Fibroblast of pulmonary artery (primary cell): ENCODE results near the gene PDXK.

Experiments used
- DNase-seq: peaks from one replicate; pipeline ENCODE4 v3.0.0-alpha.2; 2010; ENCODE audit warnings: low read depth
- H3K4me3 ChIP-seq: replicated peaks from 2 replicates; pipeline ENCODE4 v1.5.1; 2011; ENCODE audit warnings: low read depth, mild to moderate bottlenecking, control low read depth, low read length, moderate library complexity
- CTCF ChIP-seq: IDR thresholded peaks from 2 replicates; pipeline ENCODE4 v1.5.1; 2011; ENCODE audit warnings: mild to moderate bottlenecking, control low read depth, low read length, inconsistent platforms; ENCODE audit errors: missing control alignments

PDXK gene

GRCh38 chr21:43737158-43737950, 18.4 kb downstream of the PDXK start:
- no peak for TF ChIP-seq CTCF
- no peak for DNase-seq
- H3K4me3 ChIP-seq = no peak overlapping the region

- no peak for TF ChIP-seq CTCF
- H3K4me3 ChIP-seq = no peak overlapping the region
- DNase-seq = no peak
Measured at GRCh38 chr21:43739621-43740435, 20.9 kb downstream of the PDXK start.

- H3K4me3 ChIP-seq = no peak overlapping the region
- TF ChIP-seq CTCF = no peak
- DNase-seq = peak; percentile 72
Measured at GRCh38 chr21:43740497-43741156, 21.7 kb downstream of the PDXK start.

GRCh38 chr21:43741423-43742096, 22.6 kb downstream of the PDXK start:
- DNase-seq = no peak
- TF ChIP-seq CTCF = no peak
- no peak overlapping the region for H3K4me3 ChIP-seq

GRCh38 chr21:43743947-43744346, 25.0 kb downstream of the PDXK start:
- no peak overlapping the region for H3K4me3 ChIP-seq
- no peak for TF ChIP-seq CTCF
- no peak for DNase-seq

- no peak overlapping the region for H3K4me3 ChIP-seq
- TF ChIP-seq CTCF = no peak
- no peak for DNase-seq
Measured at GRCh38 chr21:43744725-43745124, 25.8 kb downstream of the PDXK start.
